DMS53 treated with DMSO at 0.1 percent for 48 hours (cell line): ENCODE data around the gene TARP.
"Not testable (repeated sequence)": the region's sequence is repeated elsewhere in the genome, so short reads cannot be mapped to it uniquely, and the experiment has no call there.

Experiments
- DNase-seq: peaks from one replicate; lab custom pipeline; 2025; ENCODE audit not compliant: unreplicated experiment; lab: John Stamatoyannopoulos, UW

Gene TARP

GRCh38 chr7:38262545-38262944, 10.9 kb downstream of the TARP start:
- no peak for DNase-seq

GRCh38 chr7:38262026-38262425, 11.4 kb downstream of the TARP start:
- DNase-seq: not testable (repeated sequence)

GRCh38 chr7:38261601-38262000, 11.8 kb downstream of the TARP start:
- not testable (repeated sequence) for DNase-seq

- not testable (repeated sequence) for DNase-seq
Observed at GRCh38 chr7:38259157-38259556, 14.3 kb downstream of the TARP start.

- no peak for DNase-seq
Observed at GRCh38 chr7:38257350-38257677, 16.1 kb downstream of the TARP start.

GRCh38 chr7:38249849-38250248, 23.6 kb downstream of the TARP start:
- not testable (repeated sequence) for DNase-seq

GRCh38 chr7:38248069-38248567, 25.3 kb downstream of the TARP start:
- no peak for DNase-seq

- DNase-seq: no peak
Observed at GRCh38 chr7:38245409-38245977, 27.9 kb downstream of the TARP start.

GRCh38 chr7:38244516-38244915, 28.9 kb downstream of the TARP start:
- DNase-seq: no peak

GRCh38 chr7:38243345-38243744, 30.1 kb downstream of the TARP start:
- not testable (repeated sequence) for DNase-seq

- no peak for DNase-seq
Observed at GRCh38 chr7:38242814-38243213, 30.6 kb downstream of the TARP start.

GRCh38 chr7:38241071-38241470, 32.4 kb downstream of the TARP start:
- DNase-seq: no peak

GRCh38 chr7:38239129-38239528, 34.3 kb downstream of the TARP start:
- DNase-seq: not testable (repeated sequence)

GRCh38 chr7:38235606-38236005, 37.8 kb downstream of the TARP start:
- no peak for DNase-seq

- DNase-seq: not testable (repeated sequence)
Observed at GRCh38 chr7:38234759-38235158, 38.7 kb downstream of the TARP start.

GRCh38 chr7:38232502-38233366, 40.7 kb downstream of the TARP start:
- DNase-seq: no peak

- DNase-seq: no peak
Observed at GRCh38 chr7:38229884-38230642, 43.4 kb downstream of the TARP start.

- DNase-seq: no peak
Observed at GRCh38 chr7:38229386-38229785, 44.0 kb downstream of the TARP start.

- no peak for DNase-seq
Observed at GRCh38 chr7:38224392-38224791, 49.0 kb downstream of the TARP start.

- DNase-seq: no peak
Observed at GRCh38 chr7:38223306-38223705, 50.1 kb downstream of the TARP start.

GRCh38 chr7:38222481-38223096, 50.8 kb downstream of the TARP start:
- DNase-seq: peak; percentile 56
